Erythroblast (primary cell): ENCODE data around the gene B3GNT4.

Experiments
- GATA1 ChIP-seq: IDR thresholded peaks from 2 replicates; pipeline ENCODE4 v1.6.1; 2011; ENCODE audit warnings: low read depth, mild to moderate bottlenecking, control low read depth, low read length, moderate library complexity
- POLR2A ChIP-seq: IDR thresholded peaks from 2 replicates; pipeline ENCODE4 v1.6.1; 2011; ENCODE audit warnings: mild to moderate bottlenecking, low read length

GRCh38 chr12:122161682-122162081, 41.8 kb upstream of the B3GNT4 start:
- no peak for TF ChIP-seq POLR2A
- TF ChIP-seq GATA1, result no peak
